ENCODE data around the gene DHRS7B.
A peak's percentile ranks its signal among the peaks of the same experiment; 100 is the strongest.
"Not testable (repeated sequence)": the region's sequence is repeated elsewhere in the genome, so short reads cannot be mapped to it uniquely, and the experiment has no call there.

Gene DHRS7B, protein sequence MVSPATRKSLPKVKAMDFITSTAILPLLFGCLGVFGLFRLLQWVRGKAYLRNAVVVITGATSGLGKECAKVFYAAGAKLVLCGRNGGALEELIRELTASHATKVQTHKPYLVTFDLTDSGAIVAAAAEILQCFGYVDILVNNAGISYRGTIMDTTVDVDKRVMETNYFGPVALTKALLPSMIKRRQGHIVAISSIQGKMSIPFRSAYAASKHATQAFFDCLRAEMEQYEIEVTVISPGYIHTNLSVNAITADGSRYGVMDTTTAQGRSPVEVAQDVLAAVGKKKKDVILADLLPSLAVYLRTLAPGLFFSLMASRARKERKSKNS

DNA sequence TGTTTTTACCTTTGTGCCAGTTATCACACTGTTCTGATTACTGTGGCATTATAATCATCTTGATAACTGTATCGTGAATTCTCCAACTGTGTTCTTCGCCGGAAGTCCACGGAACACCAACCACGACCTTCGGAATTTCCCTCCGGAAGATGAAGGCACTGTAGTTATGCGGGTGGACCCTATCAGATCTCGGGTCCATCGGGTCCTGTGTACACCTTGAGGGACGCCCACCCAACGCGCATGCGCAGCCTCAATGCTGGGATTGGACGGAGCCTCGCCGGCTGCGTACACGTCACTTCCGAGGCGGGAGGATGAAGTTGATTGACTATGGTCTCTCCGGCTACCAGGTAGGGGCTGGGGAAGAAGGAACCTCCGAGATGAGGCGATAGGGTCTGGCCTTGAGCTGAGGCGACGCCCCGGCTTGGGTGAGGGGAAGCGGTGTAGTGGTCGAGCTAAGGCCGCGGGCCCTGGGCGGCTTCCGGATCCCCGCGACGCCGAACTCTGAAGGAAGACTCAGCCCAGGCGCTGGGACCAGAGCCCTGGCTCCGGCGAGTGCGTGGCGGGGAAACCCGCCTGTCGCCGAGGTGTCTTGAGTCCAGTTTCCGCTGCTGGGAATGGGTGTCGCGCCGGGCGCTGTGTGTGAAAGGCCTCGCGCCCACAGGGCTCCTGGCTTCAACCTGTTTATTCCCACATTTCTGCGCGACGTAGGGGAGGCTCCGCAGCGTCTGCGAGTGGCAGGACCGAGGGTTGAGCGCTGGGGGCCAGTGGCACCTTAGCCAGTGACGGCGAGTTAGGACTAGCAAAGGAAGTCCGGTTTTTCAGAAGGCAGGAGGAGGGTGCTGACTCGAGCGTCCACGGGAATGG lies at the start of gene DHRS7B:
Gene DHRS7B, plus strand, starts transcription at position 320 of the 864 bp plus-strand sequence. Its CDS starts 8 bp downstream, at position 328.
- no peak for TF ChIP-seq ZFX (IDR thresholded peaks at IDR 0.05; ENCODE audit: borderline replicate concordance)
- TF ChIP-seq, protein P1, sequence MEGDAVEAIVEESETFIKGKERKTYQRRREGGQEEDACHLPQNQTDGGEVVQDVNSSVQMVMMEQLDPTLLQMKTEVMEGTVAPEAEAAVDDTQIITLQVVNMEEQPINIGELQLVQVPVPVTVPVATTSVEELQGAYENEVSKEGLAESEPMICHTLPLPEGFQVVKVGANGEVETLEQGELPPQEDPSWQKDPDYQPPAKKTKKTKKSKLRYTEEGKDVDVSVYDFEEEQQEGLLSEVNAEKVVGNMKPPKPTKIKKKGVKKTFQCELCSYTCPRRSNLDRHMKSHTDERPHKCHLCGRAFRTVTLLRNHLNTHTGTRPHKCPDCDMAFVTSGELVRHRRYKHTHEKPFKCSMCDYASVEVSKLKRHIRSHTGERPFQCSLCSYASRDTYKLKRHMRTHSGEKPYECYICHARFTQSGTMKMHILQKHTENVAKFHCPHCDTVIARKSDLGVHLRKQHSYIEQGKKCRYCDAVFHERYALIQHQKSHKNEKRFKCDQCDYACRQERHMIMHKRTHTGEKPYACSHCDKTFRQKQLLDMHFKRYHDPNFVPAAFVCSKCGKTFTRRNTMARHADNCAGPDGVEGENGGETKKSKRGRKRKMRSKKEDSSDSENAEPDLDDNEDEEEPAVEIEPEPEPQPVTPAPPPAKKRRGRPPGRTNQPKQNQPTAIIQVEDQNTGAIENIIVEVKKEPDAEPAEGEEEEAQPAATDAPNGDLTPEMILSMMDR (IDR thresholded peaks at IDR 0.05) = no peak
- H3K27ac ChIP-seq = peak within 1 kb of the TSS; percentile 88

DNA sequence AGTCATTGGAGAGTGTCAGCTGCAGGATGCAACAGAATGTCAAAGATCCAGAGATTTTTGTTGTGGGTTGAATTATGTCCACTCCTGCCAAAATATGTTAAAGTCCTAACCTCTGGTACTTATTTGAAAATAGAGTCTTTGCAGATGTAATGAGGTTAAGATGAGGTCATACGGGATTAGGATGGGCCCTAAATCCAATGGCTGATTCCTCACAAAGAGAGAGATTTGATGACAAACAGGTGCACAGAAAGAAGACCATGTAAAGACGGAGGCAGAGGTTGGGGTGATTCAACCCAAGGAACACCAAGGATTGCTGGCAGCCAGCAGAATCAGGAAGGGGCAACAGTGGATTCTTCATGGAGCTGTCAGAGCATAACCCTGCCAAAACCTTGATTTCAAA lies 49.5 kb upstream of the DHRS7B start:
- TF ChIP-seq, protein P1 (IDR thresholded peaks at IDR 0.05) = no peak
- no peak for TF ChIP-seq ZFX (IDR thresholded peaks at IDR 0.05; ENCODE audit: borderline replicate concordance)
- no peak overlapping the region for H3K27ac ChIP-seq

DNA sequence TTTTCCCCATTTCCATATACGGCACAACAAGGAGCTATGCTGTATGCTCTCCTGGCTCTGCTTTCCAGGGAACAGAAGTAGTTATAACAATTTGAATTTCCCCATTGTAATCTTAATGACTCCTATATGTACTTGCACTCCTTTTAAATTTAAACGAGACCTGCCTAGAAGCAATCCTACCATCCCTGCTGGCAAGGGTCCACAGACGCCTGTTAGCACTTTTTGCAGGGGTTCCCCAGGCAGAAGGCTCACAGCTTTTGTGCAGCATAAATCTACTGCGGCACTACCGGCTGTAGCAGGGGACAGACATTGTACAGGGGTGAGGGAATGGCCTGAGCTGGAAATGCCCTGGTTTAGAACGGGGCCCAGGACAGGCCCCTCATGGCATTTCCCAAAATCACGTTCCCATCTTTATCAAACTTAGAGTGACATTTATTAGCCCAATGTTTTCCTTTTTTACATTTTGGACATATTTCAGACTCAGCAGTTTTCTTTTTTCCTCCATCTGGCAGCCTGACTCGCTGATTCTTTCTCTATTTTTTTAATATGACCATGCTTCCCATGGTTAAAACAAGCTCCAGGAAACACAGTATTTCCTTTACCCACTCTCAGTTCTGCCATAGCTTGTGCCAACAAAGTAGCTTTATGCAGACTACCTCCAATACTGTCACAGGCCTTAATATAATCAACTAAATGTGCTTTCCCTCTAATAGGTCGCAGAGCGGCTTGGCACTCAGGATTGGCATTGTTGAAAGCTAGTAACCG lies 48.6 kb upstream of the DHRS7B start:
- TF ChIP-seq, protein P1 (IDR thresholded peaks at IDR 0.05) = no peak
- H3K27ac ChIP-seq = no peak overlapping the region

DNA sequence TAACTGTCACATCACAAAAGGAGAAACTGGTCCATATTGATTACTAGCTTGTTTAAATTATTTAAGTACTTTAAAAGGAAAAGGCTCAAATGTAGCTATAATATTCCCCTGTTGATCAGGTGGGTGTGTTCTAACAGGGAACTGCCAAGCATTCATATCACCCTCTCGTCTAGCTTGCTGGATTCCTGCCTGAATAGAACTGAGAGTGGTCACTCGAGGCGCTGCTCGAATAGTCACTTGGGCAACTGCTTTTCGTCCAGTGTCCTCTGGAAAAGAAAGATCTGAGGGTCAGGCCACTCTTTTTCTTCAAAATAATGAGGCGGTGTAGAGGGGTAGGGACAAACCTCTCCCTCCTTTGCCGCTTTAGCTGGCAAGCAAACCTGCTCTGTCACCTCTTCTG lies 47.6 kb upstream of the DHRS7B start:
- TF ChIP-seq, protein P1 (IDR thresholded peaks at IDR 0.05) = no peak
- no peak for TF ChIP-seq ZFX (IDR thresholded peaks at IDR 0.05; ENCODE audit: borderline replicate concordance)
- no peak overlapping the region for H3K27ac ChIP-seq

DNA sequence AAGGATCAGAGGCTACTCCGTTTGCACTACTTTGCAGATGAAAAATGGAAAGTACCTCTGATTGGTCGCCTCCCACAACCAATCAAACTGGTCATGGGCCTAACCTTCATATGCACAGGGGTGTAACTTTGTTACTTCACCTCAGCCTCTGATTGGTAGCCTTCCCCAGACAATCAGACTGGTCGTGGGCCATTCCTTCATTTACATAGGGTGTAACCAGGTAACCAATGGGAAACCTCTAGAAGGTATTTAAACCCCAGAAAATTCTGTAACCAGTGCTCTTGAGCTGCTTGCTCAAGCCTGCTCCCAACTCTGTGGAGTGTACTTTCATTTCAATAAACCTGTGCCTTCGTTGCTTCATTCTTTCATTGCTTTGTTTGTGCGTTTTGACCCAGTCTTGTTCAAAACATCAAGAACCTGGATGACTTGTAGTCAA lies 44.7 kb upstream of the DHRS7B start:
- TF ChIP-seq, protein P1 (IDR thresholded peaks at IDR 0.05) = no peak
- TF ChIP-seq ZFX (IDR thresholded peaks at IDR 0.05; ENCODE audit: borderline replicate concordance) = no peak
- H3K27ac ChIP-seq = no peak overlapping the region

DNA sequence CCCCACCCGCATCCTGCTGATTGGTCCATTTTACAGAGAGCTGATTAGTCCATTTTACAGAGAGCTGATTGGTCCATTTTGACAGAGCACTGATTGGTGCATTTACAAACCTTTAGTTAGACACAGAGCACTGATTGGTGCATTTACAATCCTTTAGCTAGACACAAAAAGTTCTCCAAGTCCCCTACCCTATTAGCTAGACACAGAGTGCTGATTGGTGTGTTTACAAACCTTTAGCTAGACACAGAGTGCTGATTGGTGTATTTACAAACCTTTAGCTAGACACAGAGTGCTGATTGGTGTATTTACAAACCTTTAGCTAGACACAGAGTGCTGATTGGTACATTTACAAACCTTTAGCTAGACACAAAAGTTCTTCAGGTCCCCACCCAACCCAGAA lies 41.5 kb upstream of the DHRS7B start:
- not testable (repeated sequence) for H3K27ac ChIP-seq

DNA sequence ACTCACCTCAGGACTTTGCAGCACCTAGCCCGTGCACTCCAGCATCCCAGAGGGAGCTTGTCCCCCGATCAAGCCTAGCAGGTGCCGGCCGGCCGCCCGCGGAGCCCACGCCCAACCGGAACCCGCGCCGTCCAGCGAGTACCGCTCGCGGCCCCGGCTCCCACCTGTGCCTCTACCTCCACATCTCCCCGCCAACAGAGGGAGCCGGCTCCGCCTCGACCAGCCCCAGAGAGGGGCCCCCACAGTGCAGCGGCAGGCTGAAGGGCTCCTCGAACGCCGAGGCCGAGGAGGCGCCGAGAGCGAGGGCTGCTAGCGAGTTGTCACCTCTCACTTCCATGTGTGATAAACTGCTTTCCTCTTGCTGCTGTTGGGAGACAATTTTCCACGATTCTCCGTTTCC lies 41.1 kb upstream of the DHRS7B start:
- TF ChIP-seq, protein P1 (IDR thresholded peaks at IDR 0.05) = no peak
- no peak for TF ChIP-seq ZFX (IDR thresholded peaks at IDR 0.05; ENCODE audit: borderline replicate concordance)
- H3K27ac ChIP-seq = no peak overlapping the region

Data from 22Rv1 (cell line).